Cardiac fibroblast (primary cell): Measurements from ENCODE around the gene GDPD3.

Experiments used
- DNase-seq, 2 donors: peaks; one replicate each; pipeline versions ENCODE4 v3.0.0 to v3.0.0-alpha.2; 2010; ENCODE audit warnings: low read depth in 2 of 2
- H3K4me3 ChIP-seq, 2 donors: replicated peaks in 1 of 2; 1 replicate in 1 of 2; 2 replicates in 1 of 2; pipeline ENCODE4 v1.5.1; 2011; ENCODE audit warnings: low read depth in 2 of 2, low read length in 2 of 2, mild to moderate bottlenecking in 2 of 2, moderate library complexity in 1 of 2
- TF ChIP-seq, protein P1 (sequence below): IDR thresholded peaks from one replicate; pipeline ENCODE4 v1.5.1; 2011; ENCODE audit warnings: low read depth, mild to moderate bottlenecking, low read length, inconsistent platforms

The GDPD3 gene

DNA sequence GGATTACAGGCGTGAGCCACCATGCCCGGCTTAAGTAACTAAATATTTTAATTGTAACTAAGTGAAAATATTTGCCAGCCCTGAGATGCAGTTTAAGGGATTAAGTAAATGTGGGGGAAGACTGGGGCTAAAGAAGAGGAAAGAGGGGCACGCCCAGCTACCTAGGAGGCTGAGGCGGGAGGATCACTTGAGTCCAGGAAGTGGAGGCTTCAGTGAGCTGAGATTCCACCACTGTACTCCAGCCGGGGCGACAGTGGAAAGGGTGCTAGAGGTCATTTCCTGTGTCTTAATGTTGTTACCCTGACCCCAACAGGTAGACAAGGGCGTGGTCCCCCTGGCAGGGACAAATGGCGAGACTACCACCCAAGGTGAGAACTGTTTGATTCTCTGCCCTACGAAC lies 45.0 kb downstream of the GDPD3 start:
- no peak for DNase-seq
- peak overlapping the region; percentile 11 to 35 for H3K4me3 ChIP-seq
- TF ChIP-seq, protein P1, sequence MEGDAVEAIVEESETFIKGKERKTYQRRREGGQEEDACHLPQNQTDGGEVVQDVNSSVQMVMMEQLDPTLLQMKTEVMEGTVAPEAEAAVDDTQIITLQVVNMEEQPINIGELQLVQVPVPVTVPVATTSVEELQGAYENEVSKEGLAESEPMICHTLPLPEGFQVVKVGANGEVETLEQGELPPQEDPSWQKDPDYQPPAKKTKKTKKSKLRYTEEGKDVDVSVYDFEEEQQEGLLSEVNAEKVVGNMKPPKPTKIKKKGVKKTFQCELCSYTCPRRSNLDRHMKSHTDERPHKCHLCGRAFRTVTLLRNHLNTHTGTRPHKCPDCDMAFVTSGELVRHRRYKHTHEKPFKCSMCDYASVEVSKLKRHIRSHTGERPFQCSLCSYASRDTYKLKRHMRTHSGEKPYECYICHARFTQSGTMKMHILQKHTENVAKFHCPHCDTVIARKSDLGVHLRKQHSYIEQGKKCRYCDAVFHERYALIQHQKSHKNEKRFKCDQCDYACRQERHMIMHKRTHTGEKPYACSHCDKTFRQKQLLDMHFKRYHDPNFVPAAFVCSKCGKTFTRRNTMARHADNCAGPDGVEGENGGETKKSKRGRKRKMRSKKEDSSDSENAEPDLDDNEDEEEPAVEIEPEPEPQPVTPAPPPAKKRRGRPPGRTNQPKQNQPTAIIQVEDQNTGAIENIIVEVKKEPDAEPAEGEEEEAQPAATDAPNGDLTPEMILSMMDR: no peak

DNA sequence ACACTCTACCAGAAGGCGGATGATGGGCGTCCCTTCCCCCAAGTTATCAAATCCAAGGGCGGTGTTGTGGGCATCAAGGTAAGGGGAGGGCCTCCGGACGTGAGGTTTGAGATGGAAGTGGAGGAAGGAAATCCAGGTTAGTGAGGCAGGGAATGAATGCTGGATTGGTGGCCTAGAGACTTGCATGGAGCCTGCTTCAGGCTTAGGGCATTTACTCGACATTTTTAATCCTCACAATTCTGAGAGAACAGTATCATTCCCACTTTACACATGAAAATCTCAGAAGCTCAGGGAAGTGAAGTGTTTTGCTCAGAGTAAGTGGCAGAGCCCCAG lies 45.8 kb downstream of the GDPD3 start:
- TF ChIP-seq, protein P1: no peak
- peak overlapping the region; percentile 98 to 100 for H3K4me3 ChIP-seq
- no peak for DNase-seq

DNA sequence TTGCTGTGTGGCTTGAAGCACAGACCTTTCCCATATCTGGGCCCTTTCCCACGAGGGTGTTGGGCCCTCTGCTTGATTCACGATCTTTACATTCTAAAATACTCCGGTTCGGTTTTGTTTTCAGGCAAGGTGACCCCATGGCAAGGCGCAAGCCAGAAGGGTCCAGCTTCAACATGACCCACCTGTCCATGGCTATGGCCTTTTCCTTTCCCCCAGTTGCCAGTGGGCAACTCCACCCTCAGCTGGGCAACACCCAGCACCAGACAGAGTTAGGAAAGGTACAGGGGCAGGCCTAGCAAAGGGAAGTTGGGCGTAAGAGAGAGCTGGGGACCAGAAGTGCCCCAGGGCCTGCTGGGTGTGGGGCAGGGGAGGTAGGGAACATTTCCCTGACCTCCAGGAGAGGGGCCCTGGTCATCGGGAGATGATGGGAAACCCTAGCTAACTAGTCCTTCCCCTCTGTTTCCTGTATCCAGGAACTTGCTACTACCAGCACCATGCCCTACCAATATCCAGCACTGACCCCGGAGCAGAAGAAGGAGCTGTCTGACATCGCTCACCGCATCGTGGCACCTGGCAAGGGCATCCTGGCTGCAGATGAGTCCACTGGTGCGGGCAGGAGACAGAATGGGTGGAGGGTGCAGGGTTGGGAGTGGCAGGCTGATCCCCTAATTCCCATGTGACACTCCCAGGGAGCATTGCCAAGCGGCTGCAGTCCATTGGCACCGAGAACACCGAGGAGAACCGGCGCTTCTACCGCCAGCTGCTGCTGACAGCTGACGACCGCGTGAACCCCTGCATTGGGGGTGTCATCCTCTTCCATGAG lies 46.4 kb downstream of the GDPD3 start:
- no peak for DNase-seq
- TF ChIP-seq, protein P1: no peak
- peak overlapping the region; percentile 98 to 100 for H3K4me3 ChIP-seq

- DNase-seq: peak; percentile 70 to 76
- TF ChIP-seq, protein P1: no peak
- H3K4me3 ChIP-seq: peak overlapping the region; percentile 98 to 100
Measured at GRCh38 chr16:30065943-30066760, 47.2 kb downstream of the GDPD3 start.

DNA sequence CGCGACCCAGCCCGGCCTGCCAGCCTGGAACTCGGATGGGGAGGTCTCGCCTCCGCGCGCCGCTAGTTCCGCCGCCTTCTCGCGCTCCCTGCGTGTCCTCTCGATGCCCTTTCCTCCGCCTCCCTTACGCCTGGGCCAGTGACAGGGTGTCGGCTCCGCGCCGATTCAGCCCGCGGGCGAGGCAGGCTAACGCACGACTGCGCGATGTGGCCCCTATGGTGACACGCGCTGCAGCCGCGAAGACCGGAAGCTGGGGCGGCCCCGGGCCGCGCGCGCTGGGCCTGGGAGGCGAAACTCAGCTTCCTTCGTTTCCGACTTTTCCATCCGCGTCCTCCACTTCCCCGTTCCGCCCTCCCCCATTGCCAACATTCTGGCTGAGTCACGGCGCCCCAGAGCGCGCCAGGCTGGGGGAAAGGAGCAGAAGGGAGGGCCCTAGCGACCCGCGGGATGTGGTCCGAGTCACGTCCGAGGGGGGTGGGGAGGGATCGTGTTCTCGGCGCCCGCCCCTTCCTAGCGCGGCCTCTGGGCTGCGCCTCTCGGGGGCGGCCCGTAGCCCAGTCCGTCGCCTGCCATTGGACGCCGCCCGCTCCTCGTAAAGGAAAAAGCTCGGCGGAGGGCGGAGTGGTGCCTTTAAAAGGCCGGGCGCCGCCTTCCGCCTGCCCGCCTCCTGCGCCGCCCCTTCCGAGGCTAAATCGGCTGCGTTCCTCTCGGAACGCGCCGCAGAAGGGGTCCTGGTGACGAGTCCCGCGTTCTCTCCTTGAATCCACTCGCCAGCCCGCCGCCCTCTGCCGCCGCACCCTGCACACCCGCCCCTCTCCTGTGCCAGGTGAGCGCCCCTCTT lies 48.0 kb downstream of the GDPD3 start, which contains the start of gene ALDOA:
Gene ALDOA, plus strand, starts transcription at position 659 of the 841 bp plus-strand sequence. CDS start 1,138 bp downstream, outside the sequence.
- TF ChIP-seq, protein P1: no peak
- peak within 1 kb of the TSS; percentile 98 to 100 for H3K4me3 ChIP-seq
- DNase-seq: peak; percentile 99 to 100

GRCh38 chr16:30064729-30065101 lies 48.6 kb downstream of the GDPD3 start:
- TF ChIP-seq, protein P1: no peak
- no peak for DNase-seq
- H3K4me3 ChIP-seq: peak overlapping the region; percentile 57 to 64
